NOMO-1 (cell line): ENCODE results near the gene DNAJB12.
"Not testable (repeated sequence)": the region's sequence is repeated elsewhere in the genome, so short reads cannot be mapped to it uniquely, and the experiment has no call there.

Source experiments
- DNase-seq, 2 experiments: peaks; one replicate each; lab custom pipeline; 2025; ENCODE audit not compliant: unreplicated experiment in 2 of 2; lab: John Stamatoyannopoulos, UW

Gene DNAJB12

GRCh38 chr10:72353965-72354355 lies 759 bp downstream of the DNAJB12 start:
- no peak for DNase-seq

- no peak for DNase-seq
Observed at GRCh38 chr10:72353028-72353964, 1.4 kb downstream of the DNAJB12 start.

DNA sequence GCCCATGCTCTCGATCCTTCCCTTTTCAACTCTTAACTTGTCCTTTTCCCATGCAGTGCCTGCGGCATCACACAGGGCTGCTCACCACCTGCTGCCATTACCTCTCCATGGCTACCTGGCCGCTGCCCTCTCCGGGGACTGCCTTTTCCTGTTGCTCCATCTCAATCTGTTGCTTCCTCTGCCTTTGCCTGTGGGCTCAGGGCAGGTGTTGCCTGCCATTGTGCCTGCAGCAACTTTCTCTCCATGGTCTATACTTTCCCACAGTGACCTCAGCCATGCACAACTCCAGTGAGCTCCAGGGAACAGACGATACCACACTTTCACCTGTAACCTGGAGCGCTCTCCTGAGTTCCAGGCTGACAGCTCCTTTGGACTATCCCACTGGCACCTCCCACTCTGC lies 3.2 kb downstream of the DNAJB12 start:
- DNase-seq, result no peak

DNA sequence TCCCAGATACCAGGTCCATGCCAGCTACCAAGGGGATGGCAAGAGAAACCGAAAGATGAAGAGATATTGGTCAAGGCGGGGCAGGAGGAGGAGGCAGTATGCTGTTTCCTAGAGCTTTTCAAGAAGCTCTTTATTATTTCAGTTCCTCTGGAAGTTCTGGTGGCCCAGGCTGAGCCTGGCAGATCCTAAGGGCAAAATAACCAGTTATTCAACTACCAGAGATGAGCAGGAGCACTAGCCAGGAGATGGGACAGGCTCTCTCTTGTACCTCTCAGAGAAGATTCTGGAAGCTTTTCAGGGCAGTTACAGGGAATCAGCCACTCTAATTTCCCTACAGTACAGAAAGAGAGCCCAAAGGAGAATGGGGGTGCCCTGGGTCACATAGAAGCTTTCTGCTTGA lies 5.3 kb downstream of the DNAJB12 start:
- DNase-seq, result no peak

- DNase-seq, result no peak
Observed at GRCh38 chr10:72348282-72348681, 6.4 kb downstream of the DNAJB12 start.

GRCh38 chr10:72346117-72346516 lies 8.6 kb downstream of the DNAJB12 start:
- not testable (repeated sequence) for DNase-seq

DNA sequence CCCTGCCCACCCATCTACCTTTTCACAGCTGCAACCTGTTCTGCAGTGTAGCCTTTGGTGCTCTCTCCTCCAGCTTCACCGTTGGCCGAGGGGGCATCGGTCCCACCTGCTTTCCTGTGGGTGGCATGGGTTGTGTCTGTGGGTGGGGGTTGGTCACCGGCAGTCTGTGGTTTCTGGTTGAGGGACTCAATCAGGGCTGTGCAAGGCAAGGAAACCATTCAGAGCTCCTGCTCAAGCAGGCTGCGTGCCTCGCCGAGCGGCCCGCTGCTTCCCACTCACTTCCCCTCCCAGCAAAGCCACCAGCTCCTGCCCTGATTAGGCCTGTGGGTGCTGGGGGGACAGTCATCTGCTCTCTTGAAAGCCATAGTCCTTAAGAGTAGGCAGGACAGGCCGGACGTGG lies 9.8 kb downstream of the DNAJB12 start:
- DNase-seq, result no peak

DNA sequence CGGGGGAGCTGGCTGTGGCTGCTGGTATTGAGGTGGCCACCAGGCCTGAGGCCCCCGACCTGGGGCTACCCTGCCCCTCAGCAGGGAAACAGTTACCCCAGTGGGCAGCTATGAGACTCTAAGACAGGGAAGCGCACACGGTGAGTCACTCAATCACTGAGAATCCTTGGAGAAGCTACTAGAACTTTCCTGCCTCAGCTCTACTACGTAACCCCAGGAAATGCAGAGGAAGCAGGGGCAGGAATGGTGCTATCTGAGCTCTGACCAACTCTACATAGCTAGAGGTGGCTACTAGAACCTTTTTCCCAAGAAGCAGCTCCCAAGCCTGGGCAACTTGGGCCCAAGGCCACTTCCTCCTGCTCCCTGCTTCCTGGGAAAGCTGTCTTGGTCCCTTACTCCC lies 11.8 kb downstream of the DNAJB12 start:
- DNase-seq, result no peak

- DNase-seq, result peak in 1 of 2 experiments; percentile 10
Observed at GRCh38 chr10:72340510-72341261, 14.0 kb downstream of the DNAJB12 start.

GRCh38 chr10:72338180-72338579 lies 16.5 kb downstream of the DNAJB12 start:
- DNase-seq, result no peak

DNA sequence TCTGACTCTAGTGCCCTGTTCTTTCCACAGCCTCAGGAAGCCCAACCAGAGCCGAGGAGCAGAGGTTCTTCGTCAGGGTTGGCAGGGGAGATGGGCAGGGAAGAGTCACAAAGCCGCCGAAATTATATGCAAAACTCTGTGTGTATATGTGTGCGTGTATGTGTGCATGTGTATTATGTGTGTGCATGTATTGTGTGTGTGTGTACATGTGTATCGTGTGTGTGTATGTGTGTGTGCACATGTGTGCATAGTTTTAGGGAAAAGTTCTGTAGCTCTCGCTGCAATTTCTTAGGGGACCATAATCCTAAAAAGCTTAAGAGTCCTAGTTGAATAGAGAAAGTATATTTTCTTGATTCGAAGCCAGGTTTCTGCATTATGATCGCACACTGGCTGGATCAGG lies 17.0 kb downstream of the DNAJB12 start:
- no peak for DNase-seq

DNA sequence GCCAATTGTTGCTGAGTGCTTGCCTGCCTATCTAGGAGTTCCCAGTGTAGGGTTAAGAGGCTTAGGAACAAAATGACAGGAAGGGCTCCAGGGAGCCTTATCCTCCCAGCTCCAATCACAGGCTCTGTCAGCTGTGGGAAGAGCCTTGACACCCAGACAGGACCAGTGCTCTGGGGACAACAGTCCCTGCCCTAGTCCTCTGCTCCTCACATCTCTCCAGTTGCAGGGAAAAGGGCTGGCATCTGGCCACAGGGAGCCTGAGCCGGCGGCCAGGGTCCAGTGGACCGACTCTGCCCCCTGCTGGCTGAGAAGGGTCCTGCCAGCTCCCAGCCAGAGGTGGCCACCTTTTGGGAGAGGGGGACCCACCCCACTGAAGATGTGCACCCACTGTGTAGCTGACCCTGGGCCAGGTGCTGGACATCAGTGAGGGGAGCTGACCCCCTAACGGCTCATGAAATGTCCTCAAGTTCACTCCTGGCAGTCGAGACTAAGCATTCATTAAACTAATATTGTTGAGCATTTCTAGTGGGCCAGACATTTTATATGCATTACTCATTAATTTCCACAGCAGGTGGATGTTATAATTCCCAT lies 17.6 kb downstream of the DNAJB12 start:
- DNase-seq, result peak; percentile 8 to 13

GRCh38 chr10:72336259-72337038 lies 18.3 kb downstream of the DNAJB12 start:
- DNase-seq, result no peak

DNA sequence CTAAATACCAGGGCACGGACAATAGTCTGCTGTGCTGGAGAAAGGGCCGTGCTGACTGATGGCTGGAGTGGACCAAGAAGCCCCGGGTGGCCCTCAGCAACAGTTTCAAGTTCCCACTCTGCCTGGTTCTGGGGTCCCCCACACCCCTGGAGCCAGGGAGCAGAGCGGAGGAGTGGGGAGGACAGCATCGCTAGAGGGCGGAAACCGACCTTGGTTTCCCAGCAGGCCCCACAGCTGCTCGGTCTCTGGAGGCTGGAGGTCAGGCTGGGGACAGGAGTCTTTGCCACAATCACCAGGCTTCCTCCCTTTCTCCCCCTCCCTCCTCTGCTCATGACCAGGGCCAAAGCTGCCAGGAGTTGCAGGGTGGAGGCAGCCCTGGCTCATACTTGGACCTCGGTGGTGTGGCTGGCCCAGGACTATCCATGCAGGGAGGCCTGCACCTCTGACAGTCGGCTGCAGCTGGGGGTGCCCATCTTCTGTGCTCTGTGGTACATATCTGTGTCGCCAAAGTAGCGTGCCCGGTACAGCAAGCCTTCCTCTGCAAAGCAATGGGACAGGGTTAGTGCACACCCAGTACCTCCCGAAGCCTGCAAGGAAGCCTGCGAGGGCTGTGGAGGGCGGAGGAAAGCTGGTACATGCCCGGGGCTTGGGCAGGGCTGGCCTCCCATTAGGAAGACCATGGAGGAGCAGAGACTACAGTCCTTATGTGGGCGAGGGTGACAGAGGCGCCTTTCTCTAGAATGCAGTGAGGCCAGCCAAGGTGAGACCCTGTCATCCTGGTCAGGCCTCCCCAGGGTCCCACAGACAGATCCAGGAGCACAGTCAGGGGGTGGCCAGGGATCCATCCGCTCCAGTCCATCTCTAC lies 19.1 kb downstream of the DNAJB12 start:
- no peak for DNase-seq

DNA sequence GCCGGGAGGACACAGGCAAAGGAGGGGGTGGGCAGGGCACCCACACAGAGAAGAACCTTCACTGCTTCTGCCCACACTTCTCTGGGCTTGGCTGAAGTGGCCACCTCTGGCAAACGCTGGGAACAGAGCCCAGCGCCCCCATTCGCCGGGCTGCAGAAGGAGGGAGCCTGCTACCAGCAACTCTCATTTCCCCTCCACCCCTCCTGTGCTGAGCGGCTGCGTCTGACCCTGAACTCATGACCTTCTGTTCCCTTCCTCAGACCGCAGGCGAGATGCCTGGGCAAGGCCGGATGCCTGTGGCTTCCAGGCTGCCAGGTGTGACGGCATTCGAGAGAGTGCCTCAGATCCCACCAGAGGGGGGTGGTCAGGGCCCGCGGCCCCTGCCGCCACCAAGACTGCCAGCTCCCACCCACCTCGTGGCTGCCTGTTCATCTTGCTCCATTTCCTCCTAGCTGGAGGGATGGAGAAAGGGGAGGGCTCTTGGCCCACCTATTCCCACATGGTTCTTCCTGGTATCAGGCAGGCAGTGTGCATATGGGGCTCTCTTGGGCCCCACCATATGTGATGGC lies 19.8 kb downstream of the DNAJB12 start:
- peak; percentile 62 to 71 for DNase-seq

DNA sequence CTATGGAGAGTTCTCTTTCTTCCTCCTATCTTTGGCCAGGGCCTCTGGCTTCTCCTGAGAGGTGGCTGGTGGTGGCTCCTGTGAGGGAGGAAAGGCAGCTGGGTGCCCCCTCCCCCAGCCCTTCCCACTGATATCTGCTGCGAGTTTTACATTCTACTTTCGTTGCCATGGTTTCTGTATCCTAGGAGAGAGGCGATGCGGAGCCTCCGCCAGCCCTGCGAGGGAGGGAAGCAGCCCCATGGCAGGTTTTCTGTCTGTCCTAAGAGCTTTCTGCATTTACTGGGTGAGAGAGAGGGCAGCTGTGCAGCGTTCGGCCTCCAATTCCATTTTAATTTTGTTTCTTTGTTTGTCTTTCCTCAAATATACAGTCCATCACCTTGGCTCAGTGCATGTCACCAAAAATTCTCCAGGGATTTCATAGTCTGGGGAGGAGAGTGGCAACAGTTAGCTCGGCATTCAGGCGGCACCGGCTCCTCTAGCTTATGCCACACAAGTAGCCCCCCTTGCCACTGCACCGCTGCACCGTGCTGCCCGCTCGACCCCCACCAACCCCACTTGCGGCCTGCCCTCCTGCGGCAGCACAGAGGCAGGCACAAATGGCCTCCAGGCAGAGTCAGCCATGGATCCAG lies 20.4 kb downstream of the DNAJB12 start:
- DNase-seq, result no peak

- no peak for DNase-seq
Observed at GRCh38 chr10:72333112-72334015, 21.4 kb downstream of the DNAJB12 start.
